Pons (tissue), 1 donor: ENCODE measurements around the gene TSN.

Experiments
- DNase-seq: peaks from one replicate; pipeline ENCODE4 v3.0.0-alpha.2; 2016; ENCODE audit warnings: low spot score

Gene TSN

GRCh38 chr2:121746071-121746578 lies 9.3 kb upstream of the TSN start:
- DNase-seq: no peak

DNA sequence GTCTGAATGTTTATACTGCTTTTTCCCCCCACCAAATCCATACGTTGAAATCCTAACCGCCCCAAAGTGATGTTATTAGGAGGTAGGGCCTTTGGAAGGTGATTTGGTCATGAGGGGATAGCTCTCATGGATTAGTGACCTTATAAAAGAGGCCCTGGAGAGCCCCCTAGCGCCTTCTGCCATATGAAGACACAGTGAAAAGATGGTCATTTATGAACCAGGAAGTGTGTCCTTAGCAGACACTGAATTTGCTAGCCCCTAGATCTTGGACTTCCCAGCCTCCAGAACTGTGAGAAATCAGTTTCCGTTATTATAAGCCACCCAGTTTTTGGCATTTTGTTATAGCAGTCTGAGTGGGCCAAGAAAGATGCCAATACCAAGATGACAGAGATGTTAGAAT lies 7.2 kb upstream of the TSN start:
- no peak for DNase-seq

DNA sequence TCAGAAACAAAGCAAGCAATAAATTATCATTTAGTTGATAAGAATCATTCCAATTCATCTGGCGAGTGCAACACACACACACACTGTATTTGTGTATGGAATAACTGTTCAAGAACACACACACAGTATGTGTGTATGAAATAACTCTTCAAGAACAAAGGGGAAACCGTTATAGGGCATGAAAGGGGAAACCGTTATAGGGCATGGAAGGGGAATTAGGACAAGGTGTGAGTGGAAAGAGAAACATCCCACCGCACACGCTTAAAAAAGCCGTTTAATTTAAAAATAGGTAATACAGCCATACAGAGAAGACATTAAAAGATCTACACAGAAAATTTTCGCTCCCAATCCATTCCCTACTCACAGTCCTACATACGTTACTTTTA lies 607 bp upstream of the TSN start:
- peak; percentile 16 for DNase-seq

GRCh38 chr2:121764681-121765228 lies 9.3 kb downstream of the TSN start:
- DNase-seq: no peak

- no peak for DNase-seq
Observed at GRCh38 chr2:121766624-121767023, 11.2 kb downstream of the TSN start.

DNA sequence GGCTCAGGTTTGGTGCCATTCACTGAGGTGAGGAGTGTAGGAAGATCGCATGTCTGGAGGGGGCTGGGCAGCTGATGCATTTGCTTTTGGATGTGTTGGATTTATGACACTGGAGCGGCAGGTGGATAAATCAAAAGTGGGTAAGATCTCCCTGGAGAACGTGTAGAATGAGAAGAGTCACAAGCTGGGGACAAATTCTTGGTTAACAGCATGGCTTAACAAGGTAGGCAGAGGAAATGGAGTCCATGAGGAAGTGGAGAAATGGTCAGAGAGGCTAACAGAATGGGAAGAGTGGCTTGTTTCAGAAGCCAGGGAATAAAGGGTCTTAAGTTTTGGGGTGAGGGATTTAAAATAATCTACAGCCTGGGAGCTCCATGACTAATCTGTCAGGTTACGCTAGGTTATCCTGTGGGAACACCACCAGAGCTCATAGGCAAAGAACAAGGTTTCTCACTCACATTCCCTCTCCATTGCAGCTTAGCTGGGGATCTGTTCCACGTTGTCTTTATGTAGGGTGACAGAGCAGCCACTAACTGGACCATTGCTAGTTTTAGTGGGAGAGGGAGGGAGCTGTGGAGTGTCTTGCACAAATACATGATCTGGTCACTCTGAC lies 12.8 kb downstream of the TSN start:
- DNase-seq: no peak

GRCh38 chr2:121771976-121772742 lies 16.7 kb downstream of the TSN start:
- no peak for DNase-seq

- DNase-seq: no peak
Observed at GRCh38 chr2:121774235-121774634, 18.8 kb downstream of the TSN start.

DNA sequence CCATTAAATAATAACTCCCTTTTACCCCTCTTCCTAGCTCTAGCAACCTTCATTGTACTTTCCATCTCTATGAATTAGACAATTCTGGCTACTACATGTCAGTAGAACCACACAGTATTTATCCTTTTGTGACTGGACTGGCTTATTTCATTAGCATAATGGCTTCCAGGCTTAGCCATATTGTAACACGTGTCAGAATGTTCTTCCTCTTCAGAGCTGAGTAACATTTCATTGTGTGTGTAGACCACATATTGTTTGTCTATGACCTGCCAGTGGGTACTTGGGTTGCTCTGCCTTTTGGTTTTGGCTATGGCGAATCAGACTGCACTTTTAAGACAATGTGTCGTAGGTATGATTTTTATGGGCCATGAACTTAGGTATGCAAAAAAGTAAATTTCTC lies 20.9 kb downstream of the TSN start:
- DNase-seq: no peak

DNA sequence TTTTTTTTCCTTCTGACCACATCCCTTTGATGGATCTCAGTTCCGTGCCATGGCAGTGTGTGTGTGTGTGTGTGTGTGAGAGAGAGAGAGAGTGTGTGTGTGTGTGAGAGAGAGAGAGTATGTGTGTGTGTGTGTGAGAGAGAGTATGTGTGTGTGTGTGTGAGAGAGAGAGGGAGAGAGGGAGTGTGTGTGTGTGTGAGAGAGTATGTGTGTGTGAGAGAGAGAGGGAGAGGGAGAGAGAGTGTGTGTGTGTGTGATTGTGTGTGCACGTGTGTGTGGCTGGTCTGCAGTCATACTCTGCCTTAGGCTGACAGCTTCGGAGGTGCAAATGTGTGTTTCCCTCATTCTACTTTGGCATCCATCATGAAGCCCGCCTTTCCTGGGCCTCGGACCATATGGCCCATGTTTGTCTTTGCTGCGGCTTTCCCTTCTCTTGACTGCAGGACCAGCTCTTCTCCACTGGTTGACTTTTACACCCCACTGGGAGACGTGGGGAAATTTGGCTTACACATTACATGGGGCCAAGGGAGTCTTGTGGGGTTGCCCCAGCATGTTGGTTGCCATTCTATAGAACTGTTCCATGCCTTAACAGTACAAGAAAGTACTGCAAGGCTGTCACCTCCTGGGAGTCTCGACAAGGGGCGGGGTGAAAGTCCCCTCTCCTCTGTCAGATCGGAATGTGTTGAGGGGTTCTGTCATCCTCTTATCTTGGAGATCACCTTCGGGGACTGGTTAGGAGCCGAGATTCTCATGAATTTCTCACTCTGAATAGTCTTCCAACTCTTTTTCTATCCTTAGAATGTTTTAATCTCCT lies 21.6 kb downstream of the TSN start:
- no peak for DNase-seq

DNA sequence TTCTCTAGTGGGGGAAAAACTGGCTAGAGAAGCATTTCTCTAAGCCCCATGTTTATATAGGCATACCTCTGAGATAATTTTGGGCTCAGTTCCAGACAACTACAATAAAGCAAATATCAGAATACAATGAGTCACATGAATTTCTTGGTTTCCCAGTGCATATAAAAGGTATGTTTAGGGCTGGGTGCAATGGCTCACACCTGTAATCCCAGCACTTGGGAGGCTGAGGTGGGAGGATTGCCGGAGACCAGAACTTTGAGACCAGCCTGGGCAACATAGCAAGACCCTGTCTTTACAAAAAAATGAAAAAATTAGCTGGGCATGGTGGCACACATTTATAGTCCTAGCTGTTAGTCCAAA lies 22.2 kb downstream of the TSN start:
- no peak for DNase-seq

- DNase-seq: no peak
Observed at GRCh38 chr2:121778741-121779487, 23.5 kb downstream of the TSN start.

GRCh38 chr2:121783180-121783579 lies 27.7 kb downstream of the TSN start:
- no peak for DNase-seq

DNA sequence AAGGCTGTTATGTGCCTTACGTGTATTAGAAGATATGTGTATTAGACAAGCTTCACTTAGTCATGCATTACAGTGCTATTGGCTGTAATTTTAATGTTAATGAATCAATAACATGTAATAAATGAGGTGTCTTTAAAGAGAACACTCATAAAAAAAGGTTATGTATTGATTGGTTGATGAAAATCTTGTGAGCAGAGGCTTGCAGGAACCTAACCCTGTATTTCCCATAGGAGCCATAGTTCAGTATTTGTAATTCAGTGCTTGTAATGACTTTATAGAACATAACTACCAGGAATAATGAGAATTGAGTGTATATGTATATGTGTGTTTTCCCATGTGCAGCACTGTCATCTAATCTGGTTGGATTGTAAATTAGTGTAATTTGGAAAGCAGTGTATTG lies 33.2 kb downstream of the TSN start:
- DNase-seq: no peak

DNA sequence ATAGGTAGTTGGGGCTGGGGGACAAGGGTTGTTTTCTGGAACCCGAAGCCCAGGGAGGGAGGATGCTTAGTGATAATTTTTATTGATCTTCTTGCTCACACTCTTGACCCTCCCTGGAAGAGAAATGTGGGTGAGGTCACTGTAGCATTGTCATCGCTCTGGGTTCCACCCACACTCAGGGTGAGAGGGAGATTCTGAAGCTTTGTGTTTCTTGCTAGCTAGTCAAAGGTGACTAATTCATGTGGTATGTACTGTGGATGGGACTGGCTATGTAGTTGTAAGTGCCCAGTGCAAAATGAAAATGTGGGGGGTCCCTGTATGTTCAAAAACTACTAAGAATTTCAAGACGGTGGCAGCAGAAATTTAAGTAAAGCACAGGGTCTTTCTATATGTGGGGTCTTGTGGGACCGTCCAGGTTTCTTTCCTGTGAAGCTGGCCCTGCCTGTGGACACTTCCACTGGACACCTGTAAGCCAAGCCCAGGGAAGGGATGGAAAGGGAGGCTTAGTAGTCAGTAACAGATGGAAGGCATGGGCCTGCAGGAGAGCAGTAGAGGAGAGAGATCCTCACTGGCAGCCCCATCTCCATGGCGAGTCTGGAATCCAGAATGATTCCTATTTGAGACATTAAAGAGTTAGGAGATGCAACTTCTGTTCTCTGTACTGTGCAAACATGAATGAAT lies 35.0 kb downstream of the TSN start:
- no peak for DNase-seq

DNA sequence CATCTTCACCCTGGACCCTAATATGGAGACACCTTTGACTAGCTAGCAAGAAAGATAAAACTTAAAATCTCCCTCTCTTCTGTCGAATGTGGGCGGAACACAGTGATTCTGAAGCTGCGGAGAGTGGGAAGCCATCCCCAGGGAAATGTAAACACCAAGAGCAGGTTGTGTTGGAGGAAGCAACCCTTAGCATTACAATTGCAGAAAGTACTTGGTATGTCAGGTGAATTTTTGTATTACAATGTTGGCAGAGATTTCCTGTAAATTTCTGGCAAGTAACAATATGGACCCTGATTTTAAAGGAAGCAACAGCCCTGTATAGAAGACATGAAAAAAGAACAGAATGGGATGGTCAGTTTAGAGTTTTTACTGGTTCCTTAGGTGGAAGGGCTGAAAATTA lies 35.8 kb downstream of the TSN start:
- DNase-seq: no peak

- no peak for DNase-seq
Observed at GRCh38 chr2:121791801-121792221, 36.4 kb downstream of the TSN start.

- DNase-seq: no peak
Observed at GRCh38 chr2:121793816-121794215, 38.4 kb downstream of the TSN start.

DNA sequence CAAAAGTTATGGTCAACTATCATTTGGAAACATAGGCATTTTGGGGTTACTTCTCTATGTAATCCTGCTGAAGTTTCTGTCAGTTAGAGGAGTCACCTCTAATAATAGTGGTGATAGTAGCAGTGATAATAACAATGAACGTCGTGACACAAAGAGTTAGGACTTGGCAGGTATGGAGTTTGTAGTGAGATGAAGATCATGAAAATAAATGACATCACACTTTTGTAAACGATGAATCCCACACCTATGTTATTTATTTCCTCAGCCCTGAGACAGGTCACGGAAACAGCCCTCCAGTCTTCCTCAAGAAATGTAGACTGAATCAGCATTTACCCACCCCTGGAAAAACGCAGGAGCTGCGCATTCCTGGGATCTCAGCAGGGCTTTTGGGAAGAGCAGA lies 38.8 kb downstream of the TSN start:
- no peak for DNase-seq

DNA sequence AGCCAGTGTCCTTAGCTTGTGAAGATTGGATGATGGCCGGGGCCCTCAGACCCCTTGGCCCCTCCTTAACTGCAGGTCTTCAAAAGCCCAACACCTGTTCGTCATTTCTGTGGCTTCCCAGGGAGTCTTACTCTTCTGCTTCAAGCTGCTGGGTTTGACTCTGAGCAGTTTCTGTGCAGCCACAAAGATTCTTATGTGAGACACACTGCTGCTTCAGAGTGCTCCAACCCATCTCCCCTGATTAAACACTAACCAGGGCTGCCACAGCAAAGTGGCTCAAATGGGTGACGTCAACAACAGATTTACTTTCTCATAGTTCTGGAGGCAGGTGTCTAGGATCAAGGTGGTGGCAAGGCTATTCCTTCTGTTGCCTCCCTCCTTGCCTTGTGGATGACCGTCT lies 40.8 kb downstream of the TSN start:
- DNase-seq: no peak

GRCh38 chr2:121798617-121799016 lies 43.2 kb downstream of the TSN start:
- DNase-seq: no peak
